Hypothalamus (tissue), 51 donors: ENCODE data around the gene GALNT2.

ENCODE experiments used
- DNase-seq, 51 donors: peaks; one replicate each; lab custom pipeline; 2025; lab: John Stamatoyannopoulos, UW

Gene GALNT2

DNA sequence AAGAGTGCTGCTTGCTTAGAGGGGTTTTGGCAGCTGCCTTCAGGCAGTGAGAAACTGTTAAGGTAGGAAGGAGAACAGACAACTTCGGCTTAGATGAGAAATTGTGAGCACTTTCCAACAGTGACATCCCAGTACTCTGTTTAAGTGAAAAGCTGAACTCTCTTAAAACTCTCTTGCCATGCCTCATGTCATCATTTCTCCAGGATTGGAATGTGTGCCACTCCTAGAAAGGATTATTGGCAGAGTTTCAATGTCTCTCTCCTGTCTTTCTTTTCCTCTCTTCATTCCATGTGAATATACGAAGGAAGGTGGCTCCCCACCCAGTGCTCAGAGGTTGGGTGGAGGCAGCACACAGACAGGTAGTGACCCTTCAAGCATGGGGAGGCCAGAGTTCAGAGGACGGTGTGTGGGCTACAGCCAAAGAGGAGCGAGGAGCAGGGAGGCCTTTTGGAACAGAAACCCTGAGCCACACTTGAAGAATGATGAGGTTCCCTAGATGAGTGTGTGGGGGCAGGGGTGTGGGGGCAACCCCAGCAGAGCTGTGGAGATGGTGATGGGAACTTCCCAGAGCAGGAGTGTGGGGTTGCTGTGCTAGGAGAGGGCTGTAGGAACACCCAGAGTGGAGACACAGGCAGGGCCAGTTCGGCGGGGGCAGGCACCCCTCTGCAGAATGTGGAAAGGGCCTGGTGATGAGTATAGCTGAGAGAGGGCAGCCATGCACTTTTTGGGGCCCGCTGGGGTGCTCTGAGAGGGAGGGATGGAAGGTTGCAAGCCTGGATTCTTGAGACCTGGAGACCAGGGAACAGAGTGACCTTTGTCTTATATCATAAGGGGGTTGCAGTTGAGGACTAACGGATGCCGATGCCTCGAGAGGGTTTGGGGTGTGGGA is 58.8 kb downstream of the GALNT2 start:
- no peak for DNase-seq

GRCh38 chr1:230126529-230127104 is 59.6 kb downstream of the GALNT2 start:
- no peak for DNase-seq

DNA sequence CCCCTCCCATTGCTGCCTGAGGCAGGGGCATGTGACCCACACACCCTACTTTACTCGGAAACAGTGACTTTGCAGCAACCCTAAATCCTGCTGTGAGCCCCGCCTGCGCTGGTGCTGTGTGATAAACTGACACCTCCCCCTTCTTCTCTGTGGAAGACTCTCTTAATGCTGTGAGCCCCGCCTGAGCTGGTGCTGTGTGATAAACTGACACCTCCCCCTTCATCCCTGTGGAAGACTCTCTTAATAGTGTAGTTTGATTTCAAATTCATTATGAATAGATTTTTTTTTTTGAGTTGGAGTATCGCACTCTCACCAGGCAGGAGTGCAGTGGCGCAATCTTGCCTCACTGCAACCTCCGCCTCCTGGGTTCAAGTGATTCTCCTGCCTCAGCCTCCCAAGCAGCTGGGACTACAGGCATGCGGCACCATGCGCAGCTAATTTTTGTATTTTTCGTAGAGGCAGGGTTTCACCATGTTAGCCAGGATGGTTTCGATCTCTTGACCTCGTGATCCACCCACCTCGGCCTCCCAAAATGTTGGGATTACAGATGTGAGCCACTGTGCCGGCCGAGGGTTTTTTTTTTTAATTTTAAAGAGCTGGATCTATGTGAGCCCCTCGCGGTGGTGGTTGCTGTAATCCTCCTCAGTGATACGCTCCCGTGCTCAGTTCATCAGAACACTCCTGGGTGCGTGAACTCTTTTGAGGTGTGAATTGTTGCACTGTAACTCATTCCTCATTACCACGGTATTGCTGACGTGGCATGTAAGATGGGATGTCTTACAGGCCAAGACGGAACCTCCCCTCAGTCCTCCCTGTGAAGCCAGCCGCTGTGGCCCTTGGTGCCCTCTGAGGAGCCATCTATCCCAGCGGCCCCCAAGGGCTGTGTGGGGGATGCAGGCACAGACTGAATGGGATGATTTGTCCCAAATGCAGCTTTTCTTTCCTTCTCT is 60.3 kb downstream of the GALNT2 start:
- DNase-seq: peak in 1 of 51 donors; percentile 41

DNA sequence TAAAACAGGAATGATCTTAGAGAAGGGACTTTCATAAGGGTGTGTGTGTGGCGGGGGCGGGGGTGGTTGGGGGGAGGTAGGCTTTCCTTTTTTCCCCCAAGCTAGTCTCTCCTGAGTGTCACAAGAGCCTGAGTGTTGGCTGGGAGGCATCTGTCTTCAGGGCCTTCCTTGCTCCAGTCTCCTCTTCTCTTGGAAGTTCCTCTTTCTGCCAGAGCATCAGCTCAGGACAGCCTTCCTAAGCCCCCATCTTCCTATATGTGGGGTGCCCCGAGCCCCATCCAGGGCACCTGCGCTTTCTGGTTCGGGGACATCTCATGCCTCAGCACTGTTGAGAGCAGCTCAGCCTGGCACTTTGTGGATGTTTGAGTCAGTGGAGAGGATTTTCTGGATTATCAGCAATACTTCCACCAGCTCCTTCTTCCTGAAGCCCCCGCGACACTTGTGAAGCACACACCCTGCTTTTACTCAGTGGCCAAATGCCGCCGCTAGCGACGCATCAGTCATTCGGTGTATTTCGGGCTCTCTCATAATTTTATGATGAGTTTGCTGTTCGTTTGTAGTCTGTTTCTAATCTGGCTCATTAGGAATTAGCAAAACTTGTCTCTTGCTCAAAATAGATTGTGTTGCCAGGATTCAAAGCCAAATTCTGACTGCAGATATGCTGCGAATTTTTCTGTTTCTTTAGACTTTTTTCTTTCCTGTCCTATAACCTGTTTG is 61.7 kb downstream of the GALNT2 start:
- peak in 1 of 51 donors; percentile 34 for DNase-seq

DNA sequence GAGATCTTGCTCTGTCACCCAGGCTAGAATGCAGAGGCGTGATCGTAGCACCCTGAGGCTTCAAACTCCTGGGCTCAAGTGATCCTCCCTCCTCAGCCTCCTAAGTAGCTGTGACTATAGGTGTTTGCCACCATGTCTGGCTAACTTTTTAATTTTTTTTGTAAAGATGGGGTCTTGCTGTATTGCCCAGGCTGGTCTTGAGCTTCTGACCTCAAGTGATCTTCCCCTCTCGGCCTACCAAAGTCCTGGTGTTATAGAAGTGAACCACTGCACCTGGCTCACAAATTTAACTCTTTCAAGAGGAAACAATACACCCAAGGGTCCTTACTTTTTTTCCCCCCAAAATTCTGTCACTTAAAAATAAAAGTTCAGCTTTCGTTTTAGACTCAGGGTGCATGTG is 62.3 kb downstream of the GALNT2 start:
- DNase-seq: no peak

GRCh38 chr1:230130172-230130944 is 63.3 kb downstream of the GALNT2 start:
- DNase-seq: no peak

- no peak for DNase-seq
Observed at GRCh38 chr1:230131457-230131856, 64.4 kb downstream of the GALNT2 start.

DNA sequence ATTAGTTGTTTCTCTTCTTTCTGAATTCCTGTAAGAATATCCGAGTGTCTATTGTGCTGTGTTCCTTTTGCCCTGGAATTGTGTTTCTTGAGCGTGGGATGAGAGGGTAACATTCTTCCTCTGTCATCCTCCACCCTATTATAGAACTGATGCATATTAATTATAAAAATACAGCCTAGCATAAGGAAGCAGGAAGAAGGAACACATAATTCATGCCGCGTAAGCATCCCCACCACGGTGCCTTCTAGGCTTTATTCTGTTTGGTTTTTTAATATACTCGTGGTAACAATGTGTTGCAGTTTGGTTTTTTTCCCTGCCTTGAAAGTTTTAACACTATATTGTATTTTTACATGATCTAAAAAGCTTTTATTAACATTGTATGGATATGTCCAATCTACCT is 65.7 kb downstream of the GALNT2 start:
- DNase-seq: no peak

- DNase-seq: no peak
Observed at GRCh38 chr1:230135726-230136125, 68.7 kb downstream of the GALNT2 start.

DNA sequence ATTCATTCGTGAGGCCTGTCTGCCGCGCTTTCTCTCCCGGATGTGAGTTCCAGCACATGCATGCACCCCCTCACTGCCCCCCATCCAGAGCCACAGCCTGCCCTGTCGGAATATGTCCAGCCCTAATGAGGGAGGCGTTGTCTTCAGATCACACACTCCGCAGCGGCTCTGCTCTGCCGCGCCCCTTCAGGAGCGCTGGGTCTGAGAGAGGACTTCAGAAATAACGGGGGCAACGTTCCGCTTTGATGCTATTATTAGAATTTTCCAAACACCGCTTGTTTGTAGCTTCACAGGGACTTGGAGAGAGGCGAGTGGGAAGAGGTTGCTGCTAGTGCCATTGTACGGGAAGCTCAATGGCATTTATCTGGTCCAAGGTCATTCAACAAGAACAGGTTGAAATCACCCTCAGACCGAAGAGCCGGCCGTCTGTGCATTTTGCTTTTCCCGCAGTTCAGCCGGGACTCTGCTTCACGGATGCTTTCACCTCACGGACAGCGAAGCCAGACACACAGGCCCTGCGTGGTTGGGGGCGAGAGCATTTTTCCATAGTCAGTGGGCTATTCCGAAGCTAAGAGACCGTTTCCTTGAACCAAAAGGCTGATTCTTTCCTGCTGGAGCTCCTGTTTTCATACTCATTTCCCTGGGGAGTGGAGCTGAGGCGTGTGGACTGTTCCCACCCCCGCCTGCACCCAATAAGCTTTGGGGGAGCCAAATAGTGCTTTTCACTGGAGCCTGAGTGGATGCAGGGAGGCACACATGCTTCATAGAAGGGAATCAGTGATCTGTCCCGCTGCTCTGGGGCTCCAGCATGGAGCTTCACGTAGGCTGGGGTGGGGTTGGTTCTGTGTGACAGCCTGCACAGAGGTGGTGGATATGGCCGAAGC is 69.7 kb downstream of the GALNT2 start:
- DNase-seq: peak in 4 of 51 donors; percentile 16 to 38 (median 33)

- DNase-seq: peak in 1 of 51 donors; percentile 45
Observed at GRCh38 chr1:230137337-230137815, 70.3 kb downstream of the GALNT2 start.

DNA sequence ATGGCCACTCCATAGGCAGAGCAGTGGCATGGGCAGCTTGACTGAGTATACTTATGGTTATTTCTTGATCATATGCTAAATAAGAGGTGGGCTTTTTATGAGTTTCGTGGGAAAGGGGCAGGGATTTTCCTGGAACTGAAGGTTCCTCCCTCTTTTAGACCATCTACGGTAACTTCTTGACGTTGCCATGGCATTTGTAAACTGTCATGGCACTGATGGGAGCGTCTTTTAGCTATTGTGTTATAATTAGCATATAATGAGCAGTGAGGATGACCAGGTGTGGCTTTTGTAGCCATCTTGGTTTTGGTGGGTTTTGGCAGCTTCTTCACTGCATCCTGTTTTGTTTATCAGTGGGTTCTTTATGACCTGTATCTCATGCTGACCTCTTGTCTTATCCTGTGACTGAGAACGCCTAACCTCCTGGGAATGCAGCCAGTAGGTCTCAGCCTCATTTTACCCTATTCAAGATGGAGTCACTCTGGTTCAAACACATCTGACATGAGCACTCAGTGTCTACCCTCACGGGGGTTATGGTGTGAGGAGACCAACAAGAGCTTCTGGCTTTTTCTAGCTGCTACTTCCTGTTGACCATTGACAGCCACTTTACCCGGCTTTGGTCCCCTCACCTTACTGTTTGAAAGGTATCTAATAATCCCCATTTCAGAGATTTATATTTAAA is 71.7 kb downstream of the GALNT2 start:
- DNase-seq: no peak

GRCh38 chr1:230139315-230139714 is 72.3 kb downstream of the GALNT2 start:
- DNase-seq: no peak

- no peak for DNase-seq
Observed at GRCh38 chr1:230139741-230140140, 72.7 kb downstream of the GALNT2 start.

- DNase-seq: peak in 12 of 51 donors; percentile 16 to 49 (median 36)
Observed at GRCh38 chr1:230140221-230141020, 73.4 kb downstream of the GALNT2 start.

GRCh38 chr1:230141021-230141648 is 74.1 kb downstream of the GALNT2 start:
- DNase-seq: no peak
